WTC11 (cell line): Measurements from ENCODE around the gene ATRIP. TPM values are rescaled to one million over a fixed set of nuclear protein-coding genes. Genes with fewer than 3 reads are reported as not detected.

ENCODE experiments used
- ATAC-seq: fragments of 200-7000 bp; cut with Tn5 transposase; 2 replicates; pipeline ENCODE4 v1.10.0; 2021; ENCODE audit warnings: mild to moderate bottlenecking, moderate library complexity
- CTCF ChIA-PET: fragments of 300-600 bp; sonication (Branson Sonifier 250); formaldehyde crosslinking; loops from one replicate; lab custom pipeline; 2021; ENCODE audit warnings: antibody characterized with exemption; lab: Charles Lee
- POLR2A ChIA-PET: fragments of 350-600 bp; sonication (Branson Sonifier 250); formaldehyde crosslinking; loops from one replicate; lab custom pipeline; 2021; ENCODE audit warnings: antibody characterized with exemption; lab: Charles Lee
- DNase-seq: peaks from one replicate; pipeline ENCODE4 v3.0.0; 2021; ENCODE audit warnings: low spot score
- H3K27ac Mint-ChIP-seq: 2 replicates; pipeline ENCODE4 v1.8.0; 2021; ENCODE audit warnings: mixed read lengths
- H3K27me3 Mint-ChIP-seq: 2 replicates; pipeline ENCODE4 v1.8.0; 2021; ENCODE audit warnings: low read depth, mild to moderate bottlenecking, moderate library complexity, mixed read lengths
- H3K36me3 Mint-ChIP-seq: 2 replicates; pipeline ENCODE4 v1.8.0; 2021; ENCODE audit warnings: mixed read lengths
- H3K4me1 Mint-ChIP-seq: 2 replicates; pipeline ENCODE4 v1.8.0; 2022; ENCODE audit warnings: mixed read lengths
- H3K4me3 Mint-ChIP-seq: 2 replicates; pipeline ENCODE4 v1.8.0; 2021; ENCODE audit warnings: mild to moderate bottlenecking, moderate library complexity, mixed read lengths
- H3K9me3 Mint-ChIP-seq: 2 replicates; pipeline ENCODE4 v1.8.0; 2021; ENCODE audit warnings: mixed read lengths
- ATF1 ChIP-seq: sonication (generic); formaldehyde crosslinking; IDR thresholded peaks from 2 replicates; pipeline ENCODE4 v1.8.1; 2023; ENCODE audit warnings: mild to moderate bottlenecking, moderate library complexity, missing genetic modification reagents
- CBFB ChIP-seq: sonication (generic); formaldehyde crosslinking; IDR thresholded peaks from 2 replicates; pipeline ENCODE4 v1.8.1; 2022; ENCODE audit warnings: mild to moderate bottlenecking, low read depth, missing genetic modification reagents
- CREB1 ChIP-seq: sonication (generic); formaldehyde crosslinking; IDR thresholded peaks from 2 replicates; pipeline ENCODE4 v1.8.0; 2023; ENCODE audit warnings: mild to moderate bottlenecking, missing genetic modification reagents
- CREM ChIP-seq: sonication (generic); formaldehyde crosslinking; IDR thresholded peaks from 2 replicates; pipeline ENCODE4 v1.8.1; 2022; ENCODE audit warnings: mild to moderate bottlenecking, missing genetic modification reagents, moderate library complexity
- ELF4 ChIP-seq: sonication (generic); formaldehyde crosslinking; IDR thresholded peaks from 2 replicates; pipeline ENCODE4 v1.8.1; 2022; ENCODE audit warnings: low read depth, mild to moderate bottlenecking, moderate library complexity, missing genetic modification reagents
- FOXK1 ChIP-seq: sonication (generic); formaldehyde crosslinking; IDR thresholded peaks from 2 replicates; pipeline ENCODE4 v1.8.0; 2022; ENCODE audit warnings: mild to moderate bottlenecking, moderate library complexity, missing genetic modification reagents
- FOXP1 ChIP-seq: sonication (generic); formaldehyde crosslinking; IDR thresholded peaks from 2 replicates; pipeline ENCODE4 v1.8.0; 2022; ENCODE audit warnings: missing genetic modification reagents, mild to moderate bottlenecking, moderate library complexity, borderline replicate concordance
- GABPB1 ChIP-seq: sonication (generic); formaldehyde crosslinking; IDR thresholded peaks from 2 replicates; pipeline ENCODE4 v1.8.1; 2023; ENCODE audit warnings: mild to moderate bottlenecking, missing genetic modification reagents
- GRHL2 ChIP-seq: fragments of 250-450 bp; sonication (Bioruptor Pico); IDR thresholded peaks from 2 replicates; pipeline ENCODE4 v1.8.0; 2022; ENCODE audit warnings: mild to moderate bottlenecking, moderate library complexity; ENCODE audit not compliant: insufficient replicate concordance, severe bottlenecking
- HMGA2 ChIP-seq: fragments of 250-450 bp; sonication (Bioruptor Pico); IDR thresholded peaks from 2 replicates; pipeline ENCODE4 v1.4.0; 2021; ENCODE audit warnings: mild to moderate bottlenecking, moderate library complexity
- IRF2 ChIP-seq: sonication (generic); formaldehyde crosslinking; IDR thresholded peaks from 2 replicates; pipeline ENCODE4 v1.8.0; 2022; ENCODE audit warnings: low read depth, missing genetic modification reagents, borderline replicate concordance
- JUN ChIP-seq: sonication (generic); formaldehyde crosslinking; IDR thresholded peaks from 2 replicates; pipeline ENCODE4 v1.8.0; 2023; ENCODE audit warnings: mild to moderate bottlenecking, missing genetic modification reagents
- NFATC4 ChIP-seq: fragments of 250-450 bp; sonication (Bioruptor Pico); IDR thresholded peaks from 2 replicates; pipeline ENCODE4 v1.9.0; 2021; ENCODE audit warnings: mild to moderate bottlenecking
- NR2C2 ChIP-seq: sonication (generic); formaldehyde crosslinking; IDR thresholded peaks from 2 replicates; pipeline ENCODE4 v1.8.0; 2022; ENCODE audit warnings: mild to moderate bottlenecking, missing genetic modification reagents
- PRRX2 ChIP-seq: fragments of 250-450 bp; sonication (Bioruptor Pico); IDR thresholded peaks from 2 replicates; pipeline ENCODE4 v1.8.0; 2021; ENCODE audit warnings: mild to moderate bottlenecking
- RORB ChIP-seq: fragments of 250-450 bp; sonication (Bioruptor Pico); IDR thresholded peaks from 2 replicates; pipeline ENCODE4 v1.9.0; 2021; ENCODE audit warnings: mild to moderate bottlenecking
- SMAD3 ChIP-seq: sonication (generic); formaldehyde crosslinking; IDR thresholded peaks from 2 replicates; pipeline ENCODE4 v1.8.0; 2022; ENCODE audit warnings: missing genetic modification reagents, mild to moderate bottlenecking, borderline replicate concordance
- SMAD4 ChIP-seq: sonication (generic); formaldehyde crosslinking; IDR thresholded peaks from 2 replicates; pipeline ENCODE4 v1.8.0; 2022; ENCODE audit warnings: mild to moderate bottlenecking, missing genetic modification reagents
- TEAD4 ChIP-seq: sonication (generic); formaldehyde crosslinking; IDR thresholded peaks from 2 replicates; pipeline ENCODE4 v1.8.0; 2022; ENCODE audit warnings: mild to moderate bottlenecking, missing genetic modification reagents
- ZBTB21 ChIP-seq: sonication (generic); formaldehyde crosslinking; IDR thresholded peaks from 2 replicates; pipeline ENCODE4 v1.8.1; 2023; ENCODE audit warnings: mild to moderate bottlenecking, missing genetic modification reagents, borderline replicate concordance
- ZNF219 ChIP-seq: sonication (generic); formaldehyde crosslinking; IDR thresholded peaks from 2 replicates; pipeline ENCODE4 v1.8.0; 2023; ENCODE audit warnings: missing genetic modification reagents, mild to moderate bottlenecking, borderline replicate concordance
- ZNF396 ChIP-seq: fragments of 250-450 bp; sonication (Bioruptor Pico); IDR thresholded peaks from 2 replicates; pipeline ENCODE4 v1.8.0; 2021; ENCODE audit warnings: mild to moderate bottlenecking, moderate library complexity, borderline replicate concordance
- ZNF416 ChIP-seq: fragments of 250-450 bp; sonication (Bioruptor Pico); IDR thresholded peaks from 2 replicates; pipeline ENCODE4 v1.9.0; 2021; ENCODE audit warnings: mild to moderate bottlenecking, inconsistent platforms
- total RNA-seq: library from RNA; stranded (reverse); gene quantifications from 3 replicates; pipeline ENCODE4 v1.2.3, GENCODE V29; 2021
- TF ChIP-seq, protein P1 (sequence below): sonication (generic); formaldehyde crosslinking; IDR thresholded peaks from 2 replicates; pipeline ENCODE4 v1.8.1; 2023; ENCODE audit warnings: mild to moderate bottlenecking, missing genetic modification reagents, borderline replicate concordance
- TF ChIP-seq, protein P2 (sequence below): sonication (generic); formaldehyde crosslinking; IDR thresholded peaks from 2 replicates; pipeline ENCODE4 v1.8.0; 2023; ENCODE audit warnings: mild to moderate bottlenecking, missing genetic modification reagents
- TF ChIP-seq, protein P3 (sequence below): sonication (generic); formaldehyde crosslinking; IDR thresholded peaks from 2 replicates; pipeline ENCODE4 v1.8.1; 2022; ENCODE audit warnings: mild to moderate bottlenecking, moderate library complexity, missing genetic modification reagents

ATRIP gene
- total RNA-seq, 1 experiment from 2014 or later: 18.2 TPM

DNA sequence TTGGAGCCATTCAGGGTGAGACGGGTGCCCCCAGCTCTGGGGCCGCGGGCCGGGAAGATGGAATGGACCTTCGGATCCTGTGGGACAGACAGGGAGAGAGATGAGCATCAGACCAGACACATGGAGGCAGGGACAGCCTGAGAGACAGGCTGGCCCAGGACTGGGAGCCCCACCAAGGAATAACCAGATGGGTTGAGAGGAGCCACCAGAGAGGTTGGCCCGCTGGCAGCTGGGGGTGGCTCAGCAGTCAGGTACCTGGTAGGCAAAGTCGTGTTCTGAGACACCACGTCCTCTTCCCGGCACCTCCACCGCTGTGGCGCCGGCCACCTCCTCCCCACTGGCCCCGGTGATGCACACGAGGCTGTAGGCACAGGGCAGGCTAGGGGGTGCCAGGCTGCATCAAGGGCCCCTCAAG lies 30.4 kb upstream of the ATRIP start:
- H3K9me3 Mint-ChIP-seq: no peaks in the 10 kb centered on the region

DNA sequence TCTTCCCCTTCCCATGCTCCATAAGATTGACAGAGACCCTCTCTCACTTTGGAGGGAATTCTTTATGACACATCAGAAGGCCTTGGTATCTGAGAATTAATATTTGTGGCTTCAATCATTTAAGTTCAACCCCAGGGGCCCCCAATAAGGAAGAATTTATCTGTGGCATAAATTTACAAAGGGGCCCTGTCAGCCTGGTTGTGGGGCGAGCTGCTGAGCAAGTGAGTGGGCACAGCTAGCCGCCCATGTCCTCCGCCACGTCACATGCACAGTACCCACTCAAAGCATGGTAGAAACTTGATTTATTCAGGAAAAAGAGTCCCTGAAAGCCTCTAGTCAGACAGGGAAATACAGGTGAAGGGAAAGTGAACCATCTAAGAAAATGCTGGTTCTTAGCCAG lies 30.0 kb upstream of the ATRIP start:
- no peak overlapping the region for H3K4me3 Mint-ChIP-seq
- POLR2A ChIA-PET: no interaction called here

More for the DNA sequence above, 30.4 kb upstream of the ATRIP start:
- Mint-ChIP-seq H3K27me3 (no peaks in the 10 kb centered on the region), H3K4me1 (no peaks in the 10 kb centered on the region), H3K27ac (no peak overlapping the region), H3K36me3 (peaks cover 47% of the 10 kb centered on the region), H3K4me3 (no peak overlapping the region)
- CTCF ChIA-PET: interaction anchor here (1.6 to 18.3 kb wide), 3 partner anchors 15 to 20 kb away, joined by 9 to 218 read pairs (median 14); no protein-coding TSS in a partner anchor
- ATAC-seq (no peak), DNase-seq (no peak)
- POLR2A ChIA-PET: no interaction called here
- TF ChIP-seq FOXK1 (CRISPR knock-in tag): no peak
- TF ChIP-seq ZNF396 (CRISPR knock-in tag): no peak
- TF ChIP-seq GABPB1: no peak
- TF ChIP-seq FOXP1 (CRISPR knock-in tag): no peak
- TF ChIP-seq ATF1 (CRISPR knock-in tag): no peak
- no peak for TF ChIP-seq ZNF416 (CRISPR knock-in tag)
- no peak for TF ChIP-seq CBFB (CRISPR knock-in tag)
- no peak for TF ChIP-seq ZNF219 (CRISPR knock-in tag)
- TF ChIP-seq CREM: no peak
- no peak for TF ChIP-seq ELF4 (CRISPR knock-in tag)
- no peak for TF ChIP-seq GRHL2 (CRISPR knock-in tag)
- no peak for TF ChIP-seq RORB (CRISPR knock-in tag)
- no peak for TF ChIP-seq ZBTB21
- TF ChIP-seq NR2C2 (CRISPR knock-in tag): no peak

More for the DNA sequence above, 30.0 kb upstream of the ATRIP start:
- no peak overlapping the region for H3K27ac Mint-ChIP-seq
- H3K9me3 Mint-ChIP-seq: no peaks in the 10 kb centered on the region
- TF ChIP-seq SMAD4 (CRISPR knock-in tag): no peak
- no peak for TF ChIP-seq HMGA2 (CRISPR knock-in tag)
- TF ChIP-seq, protein P1, sequence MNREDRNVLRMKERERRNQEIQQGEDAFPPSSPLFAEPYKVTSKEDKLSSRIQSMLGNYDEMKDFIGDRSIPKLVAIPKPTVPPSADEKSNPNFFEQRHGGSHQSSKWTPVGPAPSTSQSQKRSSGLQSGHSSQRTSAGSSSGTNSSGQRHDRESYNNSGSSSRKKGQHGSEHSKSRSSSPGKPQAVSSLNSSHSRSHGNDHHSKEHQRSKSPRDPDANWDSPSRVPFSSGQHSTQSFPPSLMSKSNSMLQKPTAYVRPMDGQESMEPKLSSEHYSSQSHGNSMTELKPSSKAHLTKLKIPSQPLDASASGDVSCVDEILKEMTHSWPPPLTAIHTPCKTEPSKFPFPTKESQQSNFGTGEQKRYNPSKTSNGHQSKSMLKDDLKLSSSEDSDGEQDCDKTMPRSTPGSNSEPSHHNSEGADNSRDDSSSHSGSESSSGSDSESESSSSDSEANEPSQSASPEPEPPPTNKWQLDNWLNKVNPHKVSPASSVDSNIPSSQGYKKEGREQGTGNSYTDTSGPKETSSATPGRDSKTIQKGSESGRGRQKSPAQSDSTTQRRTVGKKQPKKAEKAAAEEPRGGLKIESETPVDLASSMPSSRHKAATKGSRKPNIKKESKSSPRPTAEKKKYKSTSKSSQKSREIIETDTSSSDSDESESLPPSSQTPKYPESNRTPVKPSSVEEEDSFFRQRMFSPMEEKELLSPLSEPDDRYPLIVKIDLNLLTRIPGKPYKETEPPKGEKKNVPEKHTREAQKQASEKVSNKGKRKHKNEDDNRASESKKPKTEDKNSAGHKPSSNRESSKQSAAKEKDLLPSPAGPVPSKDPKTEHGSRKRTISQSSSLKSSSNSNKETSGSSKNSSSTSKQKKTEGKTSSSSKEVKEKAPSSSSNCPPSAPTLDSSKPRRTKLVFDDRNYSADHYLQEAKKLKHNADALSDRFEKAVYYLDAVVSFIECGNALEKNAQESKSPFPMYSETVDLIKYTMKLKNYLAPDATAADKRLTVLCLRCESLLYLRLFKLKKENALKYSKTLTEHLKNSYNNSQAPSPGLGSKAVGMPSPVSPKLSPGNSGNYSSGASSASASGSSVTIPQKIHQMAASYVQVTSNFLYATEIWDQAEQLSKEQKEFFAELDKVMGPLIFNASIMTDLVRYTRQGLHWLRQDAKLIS (CRISPR knock-in tag): no peak
- no peak for TF ChIP-seq TEAD4 (CRISPR knock-in tag)
- TF ChIP-seq SMAD3 (CRISPR knock-in tag): no peak
- TF ChIP-seq CREB1 (CRISPR knock-in tag): no peak
- no peak for TF ChIP-seq PRRX2
- no peak for TF ChIP-seq ELF4 (CRISPR knock-in tag)
- TF ChIP-seq NFATC4 (CRISPR knock-in tag): no peak
- no peak for TF ChIP-seq JUN (CRISPR knock-in tag)
- TF ChIP-seq, protein P2, sequence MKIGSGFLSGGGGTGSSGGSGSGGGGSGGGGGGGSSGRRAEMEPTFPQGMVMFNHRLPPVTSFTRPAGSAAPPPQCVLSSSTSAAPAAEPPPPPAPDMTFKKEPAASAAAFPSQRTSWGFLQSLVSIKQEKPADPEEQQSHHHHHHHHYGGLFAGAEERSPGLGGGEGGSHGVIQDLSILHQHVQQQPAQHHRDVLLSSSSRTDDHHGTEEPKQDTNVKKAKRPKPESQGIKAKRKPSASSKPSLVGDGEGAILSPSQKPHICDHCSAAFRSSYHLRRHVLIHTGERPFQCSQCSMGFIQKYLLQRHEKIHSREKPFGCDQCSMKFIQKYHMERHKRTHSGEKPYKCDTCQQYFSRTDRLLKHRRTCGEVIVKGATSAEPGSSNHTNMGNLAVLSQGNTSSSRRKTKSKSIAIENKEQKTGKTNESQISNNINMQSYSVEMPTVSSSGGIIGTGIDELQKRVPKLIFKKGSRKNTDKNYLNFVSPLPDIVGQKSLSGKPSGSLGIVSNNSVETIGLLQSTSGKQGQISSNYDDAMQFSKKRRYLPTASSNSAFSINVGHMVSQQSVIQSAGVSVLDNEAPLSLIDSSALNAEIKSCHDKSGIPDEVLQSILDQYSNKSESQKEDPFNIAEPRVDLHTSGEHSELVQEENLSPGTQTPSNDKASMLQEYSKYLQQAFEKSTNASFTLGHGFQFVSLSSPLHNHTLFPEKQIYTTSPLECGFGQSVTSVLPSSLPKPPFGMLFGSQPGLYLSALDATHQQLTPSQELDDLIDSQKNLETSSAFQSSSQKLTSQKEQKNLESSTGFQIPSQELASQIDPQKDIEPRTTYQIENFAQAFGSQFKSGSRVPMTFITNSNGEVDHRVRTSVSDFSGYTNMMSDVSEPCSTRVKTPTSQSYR (CRISPR knock-in tag): no peak
- TF ChIP-seq CBFB (CRISPR knock-in tag): no peak
- TF ChIP-seq, protein P3, sequence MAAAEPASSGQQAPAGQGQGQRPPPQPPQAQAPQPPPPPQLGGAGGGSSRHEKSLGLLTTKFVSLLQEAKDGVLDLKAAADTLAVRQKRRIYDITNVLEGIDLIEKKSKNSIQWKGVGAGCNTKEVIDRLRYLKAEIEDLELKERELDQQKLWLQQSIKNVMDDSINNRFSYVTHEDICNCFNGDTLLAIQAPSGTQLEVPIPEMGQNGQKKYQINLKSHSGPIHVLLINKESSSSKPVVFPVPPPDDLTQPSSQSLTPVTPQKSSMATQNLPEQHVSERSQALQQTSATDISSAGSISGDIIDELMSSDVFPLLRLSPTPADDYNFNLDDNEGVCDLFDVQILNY (CRISPR knock-in tag): no peak
- no peak for TF ChIP-seq IRF2 (CRISPR knock-in tag)
- peaks cover 44% of the 10 kb centered on the region for H3K36me3 Mint-ChIP-seq
- CTCF ChIA-PET: interaction anchor here (1.6 to 18.3 kb wide), 3 partner anchors 16 to 20 kb away, joined by 9 to 218 read pairs (median 14); no protein-coding TSS in a partner anchor
- H3K4me1 Mint-ChIP-seq: no peaks in the 10 kb centered on the region
- H3K27me3 Mint-ChIP-seq: no peaks in the 10 kb centered on the region
- ATAC-seq (no peak), DNase-seq (no peak)
